ENCODE data around the gene ZMYND8.
"Not testable (repeated sequence)": the region's sequence is repeated elsewhere in the genome, so short reads cannot be mapped to it uniquely, and the experiment has no call there.

The ZMYND8 gene

GRCh38 chr20:47368301-47368700 is 11.8 kb upstream of the ZMYND8 start:
- TF ChIP-seq, protein P1, sequence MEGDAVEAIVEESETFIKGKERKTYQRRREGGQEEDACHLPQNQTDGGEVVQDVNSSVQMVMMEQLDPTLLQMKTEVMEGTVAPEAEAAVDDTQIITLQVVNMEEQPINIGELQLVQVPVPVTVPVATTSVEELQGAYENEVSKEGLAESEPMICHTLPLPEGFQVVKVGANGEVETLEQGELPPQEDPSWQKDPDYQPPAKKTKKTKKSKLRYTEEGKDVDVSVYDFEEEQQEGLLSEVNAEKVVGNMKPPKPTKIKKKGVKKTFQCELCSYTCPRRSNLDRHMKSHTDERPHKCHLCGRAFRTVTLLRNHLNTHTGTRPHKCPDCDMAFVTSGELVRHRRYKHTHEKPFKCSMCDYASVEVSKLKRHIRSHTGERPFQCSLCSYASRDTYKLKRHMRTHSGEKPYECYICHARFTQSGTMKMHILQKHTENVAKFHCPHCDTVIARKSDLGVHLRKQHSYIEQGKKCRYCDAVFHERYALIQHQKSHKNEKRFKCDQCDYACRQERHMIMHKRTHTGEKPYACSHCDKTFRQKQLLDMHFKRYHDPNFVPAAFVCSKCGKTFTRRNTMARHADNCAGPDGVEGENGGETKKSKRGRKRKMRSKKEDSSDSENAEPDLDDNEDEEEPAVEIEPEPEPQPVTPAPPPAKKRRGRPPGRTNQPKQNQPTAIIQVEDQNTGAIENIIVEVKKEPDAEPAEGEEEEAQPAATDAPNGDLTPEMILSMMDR (conservative IDR thresholded peaks at IDR 0.05; ENCODE audit: control insufficient read depth, insufficient read depth, low read depth, low read length) = no peak
- no peak overlapping the region for H3K4me3 ChIP-seq (ENCODE audit: control insufficient read depth, low read depth, low read length)
- DNase-seq (ENCODE audit: low read depth) = no peak

- not testable (repeated sequence) for H3K4me3 ChIP-seq (ENCODE audit: control insufficient read depth, low read depth, low read length); DNase-seq (ENCODE audit: low read depth)
Observed at GRCh38 chr20:47366301-47366700, 9.8 kb upstream of the ZMYND8 start.

GRCh38 chr20:47365023-47365764 is 8.7 kb upstream of the ZMYND8 start:
- no peak for DNase-seq (ENCODE audit: low read depth)
- TF ChIP-seq, protein P1 (conservative IDR thresholded peaks at IDR 0.05; ENCODE audit: control insufficient read depth, insufficient read depth, low read depth, low read length) = no peak
- H3K4me3 ChIP-seq (ENCODE audit: control insufficient read depth, low read depth, low read length) = no peak overlapping the region

DNA sequence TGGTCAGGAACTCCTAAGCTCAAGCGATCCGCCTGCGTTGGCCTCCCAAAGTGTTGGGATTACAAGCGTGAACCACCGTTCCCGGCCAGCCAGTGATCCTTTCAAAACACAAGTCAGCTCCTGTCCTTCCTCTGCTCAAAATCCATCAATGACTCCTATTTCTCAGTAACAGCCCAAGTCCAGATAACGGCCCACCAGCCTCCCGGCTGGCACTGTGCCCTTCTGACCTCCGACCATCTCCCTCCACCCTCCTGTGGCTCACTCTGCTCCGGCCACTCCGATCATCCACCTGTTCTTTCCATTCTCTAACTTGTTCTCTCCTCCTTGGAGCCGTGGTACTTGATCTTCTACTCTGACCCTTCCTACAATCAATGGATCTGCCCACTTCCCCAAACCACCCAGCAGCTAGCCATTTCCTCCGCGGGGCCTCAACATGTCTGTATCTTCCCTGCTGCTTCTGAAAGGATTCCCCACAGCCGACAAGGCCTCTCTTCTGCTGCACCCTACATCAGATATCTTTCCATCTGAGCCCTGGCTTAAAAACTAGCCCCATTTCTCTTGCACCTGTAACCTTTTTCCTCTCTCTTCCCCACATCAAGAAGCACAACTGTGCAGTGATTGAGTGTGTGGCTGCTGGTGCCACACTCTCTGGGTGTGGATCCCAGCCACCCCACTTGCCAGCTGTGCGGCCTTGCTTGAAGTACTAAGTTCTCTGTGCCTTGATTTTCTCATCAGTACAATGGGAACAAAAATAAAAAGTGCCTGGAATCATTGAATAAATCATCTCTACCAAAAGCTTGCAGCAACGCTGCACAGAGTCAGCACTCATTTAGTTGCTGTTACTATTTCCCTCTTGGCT is 6.1 kb upstream of the ZMYND8 start:
- no peak for DNase-seq (ENCODE audit: low read depth)
- TF ChIP-seq, protein P1 (conservative IDR thresholded peaks at IDR 0.05; ENCODE audit: control insufficient read depth, insufficient read depth, low read depth, low read length) = no peak

DNA sequence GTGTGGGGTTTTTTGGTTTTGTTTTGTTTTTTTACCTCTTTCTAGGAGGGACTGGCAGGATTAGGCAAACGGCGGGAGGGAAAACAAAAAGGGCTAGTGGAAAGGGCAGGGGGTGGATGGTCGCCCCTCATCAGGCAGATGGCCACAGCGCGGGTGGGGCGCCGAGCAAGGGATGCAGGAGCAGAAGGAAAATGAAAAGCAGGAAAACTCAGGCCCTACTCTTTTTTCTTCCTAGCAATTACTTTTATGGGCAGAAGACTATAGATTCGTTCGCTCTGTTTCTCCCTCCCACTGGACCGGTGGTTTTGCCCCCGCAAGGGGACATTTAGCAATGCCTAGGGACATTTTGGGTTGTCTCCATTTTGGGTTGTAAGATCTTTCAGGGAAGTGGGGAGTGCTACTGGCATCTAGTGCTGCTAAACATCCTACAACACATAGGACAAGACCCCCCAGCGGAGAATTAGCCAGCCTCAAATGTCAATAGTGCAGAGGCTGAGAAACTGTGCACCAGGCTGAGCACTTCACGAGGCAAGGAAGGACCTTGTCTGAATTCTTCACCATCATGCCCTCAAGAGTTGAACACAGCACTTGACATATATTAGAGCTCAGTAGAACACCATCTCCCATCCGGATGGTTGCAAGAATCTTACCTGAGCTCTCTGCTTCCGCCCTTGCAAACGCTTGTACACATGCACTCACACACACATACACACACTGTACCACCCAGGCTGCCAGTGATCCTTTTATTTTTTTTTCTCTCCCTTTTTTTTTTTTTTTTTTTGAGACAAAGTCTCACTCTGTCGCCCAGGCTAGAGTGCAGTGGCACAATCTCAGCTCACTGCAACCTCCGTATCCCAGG is 4.8 kb upstream of the ZMYND8 start:
- H3K4me3 ChIP-seq (ENCODE audit: control insufficient read depth, low read depth, low read length) = no peak overlapping the region
- TF ChIP-seq, protein P1 (conservative IDR thresholded peaks at IDR 0.05; ENCODE audit: control insufficient read depth, insufficient read depth, low read depth, low read length) = no peak
- DNase-seq (ENCODE audit: low read depth) = no peak

More for the DNA sequence above, 6.1 kb upstream of the ZMYND8 start:
- no peak overlapping the region for H3K4me3 ChIP-seq (ENCODE audit: control insufficient read depth, low read depth, low read length)

GRCh38 chr20:47360297-47361056 is 4.0 kb upstream of the ZMYND8 start:
- peak; percentile 92 for DNase-seq (ENCODE audit: low read depth)
- TF ChIP-seq, protein P1 (conservative IDR thresholded peaks at IDR 0.05; ENCODE audit: control insufficient read depth, insufficient read depth, low read depth, low read length) = no peak
- no peak overlapping the region for H3K4me3 ChIP-seq (ENCODE audit: control insufficient read depth, low read depth, low read length)
